C4-2B (cell line): Measurements from ENCODE around the gene PAQR9.

Source experiments
- CTCF ChIP-seq: fragments of 450-650 bp; conservative IDR thresholded peaks from 2 replicates; pipeline ENCODE4 v1.5.1; 2017; ENCODE audit warnings: mild to moderate bottlenecking
- ZFX ChIP-seq: fragments of 450-650 bp; IDR thresholded peaks from 2 replicates; pipeline ENCODE4 v1.6.1; 2017

DNA sequence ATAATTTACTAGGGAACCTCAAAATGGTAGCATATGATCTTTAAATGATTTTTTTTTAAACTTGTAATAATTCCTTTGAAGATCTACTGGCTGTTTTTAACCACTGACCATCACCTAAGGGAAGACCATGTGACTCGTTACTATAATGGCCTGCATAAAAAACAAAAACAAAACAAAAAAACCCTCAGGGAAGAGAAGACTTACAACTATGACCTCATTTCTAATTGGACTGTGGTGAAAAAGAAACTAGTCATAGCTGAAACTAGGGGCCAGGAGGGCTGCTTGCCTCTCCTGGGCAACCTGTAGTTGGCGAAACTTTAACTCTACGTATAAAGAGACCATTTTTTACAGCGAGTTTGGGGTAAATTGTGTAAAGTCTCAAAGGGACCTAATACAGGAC lies 23.0 kb downstream of the PAQR9 start:
- TF ChIP-seq CTCF (no peak), ZFX (no peak)
